GM21723 (cell line): Measurements from ENCODE around the gene SLC8B1.

Experiments
- ATAC-seq: cut with Tn5 transposase; IDR thresholded peaks from one replicate; pipeline ENCODE4 v1.9.1; 2021; ENCODE audit warnings: mild to moderate bottlenecking, moderate library complexity; ENCODE audit not compliant: unreplicated experiment

SLC8B1 gene

DNA sequence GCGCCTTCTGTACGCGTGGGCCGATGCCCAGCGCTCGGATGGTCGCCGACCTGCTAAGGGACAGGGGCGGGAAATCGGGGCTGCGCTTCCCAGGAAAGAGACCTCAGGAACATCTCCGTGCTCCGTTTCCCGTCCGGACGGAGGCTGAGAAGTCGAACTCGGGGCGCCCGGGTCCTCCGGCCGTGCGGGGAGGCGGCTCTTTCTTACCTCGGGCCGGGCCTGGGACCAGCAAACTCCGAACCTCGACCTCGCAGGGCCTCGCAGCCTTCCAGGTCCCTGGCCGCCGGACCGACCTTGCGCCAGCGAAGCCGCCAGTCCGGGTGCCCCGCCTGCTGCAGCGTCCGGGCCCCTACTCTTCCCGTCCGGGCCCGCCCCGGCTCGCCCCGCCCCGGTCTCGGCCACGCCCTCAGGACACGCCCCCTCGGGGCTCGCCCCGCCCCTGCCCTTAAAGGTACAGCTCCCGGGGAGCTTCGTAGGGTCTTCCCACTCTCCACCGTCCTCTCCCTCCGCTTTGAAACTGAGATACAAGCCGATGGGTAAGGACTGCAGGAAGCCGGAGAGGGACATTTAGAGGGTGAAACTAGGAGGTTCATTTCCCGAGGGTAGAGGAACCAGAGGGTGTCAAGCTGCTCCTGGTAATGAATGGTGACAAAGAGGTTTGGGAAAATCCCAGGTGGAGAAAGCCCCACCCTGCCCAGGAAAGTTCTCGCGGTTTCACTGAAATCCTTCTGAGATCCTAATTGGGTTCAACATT is at the start of gene SLC8B1:
Gene SLC8B1, minus strand, starts transcription at position 324 of the 754 bp plus-strand sequence. CDS start 2,231 bp downstream, outside the sequence.
- ATAC-seq: peak; percentile 93

DNA sequence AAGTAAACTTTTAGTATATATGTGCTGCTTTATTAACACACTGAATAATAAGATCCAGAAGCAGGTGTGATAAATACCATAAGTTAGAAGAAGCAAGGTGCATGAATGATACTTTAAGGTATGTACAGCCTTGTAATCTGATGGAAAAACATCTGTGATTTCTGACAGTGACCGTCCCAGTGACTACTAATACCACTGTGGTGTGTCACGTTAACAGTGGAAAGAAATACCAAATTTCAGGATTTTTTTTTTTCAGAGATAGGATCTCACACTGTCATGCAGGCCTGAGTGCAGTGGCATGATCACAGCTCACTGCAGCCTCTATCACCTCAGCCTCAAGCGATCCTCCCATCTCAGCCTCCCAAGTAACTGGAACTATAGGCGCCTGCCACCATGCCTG is 47.3 kb upstream of the SLC8B1 start:
- ATAC-seq: no peak

DNA sequence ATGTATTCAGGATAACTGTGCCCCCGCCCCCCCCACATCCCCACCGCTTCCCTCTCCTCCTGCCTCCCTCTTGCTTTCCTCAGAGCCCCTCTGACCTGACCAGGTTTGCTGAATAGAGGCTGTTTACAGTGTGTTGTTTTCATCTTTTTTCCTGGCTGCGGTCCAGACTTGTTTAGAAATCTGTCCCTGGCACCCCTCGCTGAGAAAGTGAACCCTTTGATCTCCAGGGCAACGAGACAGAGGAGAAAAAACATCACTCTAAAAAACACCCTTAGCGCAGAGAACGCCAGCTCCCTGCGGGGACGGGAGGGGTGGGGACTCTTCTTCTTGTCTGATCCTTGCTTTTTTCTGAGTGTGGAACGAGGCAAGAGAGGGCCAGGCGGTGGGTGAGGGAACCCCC is 46.3 kb upstream of the SLC8B1 start:
- ATAC-seq: no peak

DNA sequence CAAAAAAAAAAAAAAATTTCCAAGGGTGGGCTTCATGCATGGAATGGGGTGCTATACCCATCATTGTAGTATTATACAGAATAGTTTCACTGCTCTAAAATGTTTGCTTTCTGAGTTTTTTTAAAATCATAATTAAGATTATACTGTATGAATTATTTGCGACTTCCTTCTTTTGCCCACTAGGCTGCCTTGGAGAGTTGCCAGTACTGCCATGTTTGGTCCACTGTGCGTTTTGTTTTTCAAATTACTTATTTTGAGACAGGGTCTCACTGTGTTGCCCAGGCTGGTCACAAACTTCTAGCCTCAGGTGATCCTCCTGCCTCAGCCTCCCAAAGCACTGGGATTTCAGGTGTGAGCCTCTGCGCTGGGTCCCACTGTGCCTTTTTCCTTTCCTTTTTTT is 43.4 kb upstream of the SLC8B1 start:
- no peak for ATAC-seq

DNA sequence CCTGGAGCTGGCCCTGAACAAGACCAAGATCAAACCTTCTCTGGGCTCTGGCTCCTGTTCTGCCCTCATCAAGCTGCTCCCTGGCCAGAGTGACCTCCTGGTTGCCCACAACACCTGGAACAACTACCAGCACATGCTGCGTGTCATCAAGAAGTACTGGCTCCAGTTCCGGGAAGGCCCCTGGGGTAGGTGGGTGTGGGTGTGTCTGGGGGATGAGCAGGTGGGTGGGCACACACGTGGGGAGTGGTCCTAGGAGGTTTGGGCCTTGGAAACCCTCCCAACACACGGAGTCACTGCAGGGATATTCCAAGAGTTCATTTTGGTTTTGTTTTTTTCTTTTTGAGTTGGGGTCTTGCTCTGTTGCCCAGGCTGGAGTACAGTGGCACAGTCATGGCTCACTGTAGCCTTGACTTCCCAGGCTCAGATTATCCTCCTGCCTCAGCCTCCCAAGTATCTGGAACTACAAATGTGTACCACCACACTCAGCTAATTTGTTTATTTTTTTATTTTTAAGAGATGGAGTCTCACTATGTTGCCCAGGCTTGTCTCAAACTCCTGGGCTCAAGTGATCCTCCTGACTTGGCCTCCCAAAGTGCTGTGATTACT is 40.0 kb upstream of the SLC8B1 start:
- no peak for ATAC-seq

DNA sequence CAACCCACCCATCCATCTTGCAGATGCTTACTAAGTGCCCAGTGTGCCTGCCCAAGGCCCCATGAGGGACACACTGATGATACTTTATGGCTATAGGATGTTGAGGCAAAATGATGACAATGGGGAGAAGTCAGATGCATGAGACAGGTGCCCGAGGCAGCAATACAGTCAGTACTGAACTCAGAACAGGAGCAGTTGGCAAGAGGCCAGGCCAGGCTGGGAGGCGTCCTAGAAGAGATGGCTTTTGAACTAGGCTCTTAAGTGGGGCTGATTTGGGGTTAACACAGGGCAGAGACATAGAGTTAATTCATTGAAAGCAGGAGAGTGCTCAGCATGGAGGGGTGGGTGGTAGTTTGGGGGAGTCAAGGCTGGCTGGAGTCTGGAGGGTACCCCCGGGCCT is 39.1 kb upstream of the SLC8B1 start:
- ATAC-seq: no peak

DNA sequence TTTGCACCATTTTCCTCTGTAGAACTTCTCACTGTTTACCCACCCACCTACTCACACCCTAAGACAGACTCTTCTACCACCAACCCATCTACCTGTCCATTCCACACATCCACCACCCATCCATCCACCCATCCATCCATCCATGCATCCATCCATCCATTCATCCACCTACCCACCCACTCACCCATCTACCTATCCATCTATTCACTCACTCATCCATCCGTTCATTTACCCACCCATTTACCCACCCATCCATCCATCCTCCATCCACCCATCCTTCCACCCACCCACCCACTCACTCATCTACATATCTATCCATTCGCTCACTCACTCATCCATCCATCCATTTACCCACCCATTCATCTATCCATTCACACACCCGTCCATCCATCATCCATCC is 38.5 kb upstream of the SLC8B1 start:
- ATAC-seq: no peak

DNA sequence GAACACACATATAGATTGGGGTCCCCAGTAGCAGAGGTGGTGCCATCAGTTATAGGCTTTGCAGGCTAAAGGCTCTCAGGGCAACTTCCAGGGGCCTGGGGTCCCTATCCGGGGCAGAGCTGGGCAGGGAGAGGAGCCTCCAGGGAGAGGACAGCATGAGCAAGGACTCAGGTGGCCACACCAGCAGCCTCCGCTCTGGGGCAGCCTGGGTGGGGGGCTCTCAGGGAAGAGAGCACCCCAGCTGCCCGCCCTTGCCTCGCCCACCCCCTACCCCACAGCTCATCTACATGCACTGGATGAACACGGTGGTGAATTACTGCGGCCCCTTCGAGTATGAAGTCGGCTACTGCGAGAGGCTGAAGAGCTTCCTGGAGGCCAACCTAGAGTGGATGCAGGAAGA is 37.5 kb upstream of the SLC8B1 start:
- no peak for ATAC-seq

DNA sequence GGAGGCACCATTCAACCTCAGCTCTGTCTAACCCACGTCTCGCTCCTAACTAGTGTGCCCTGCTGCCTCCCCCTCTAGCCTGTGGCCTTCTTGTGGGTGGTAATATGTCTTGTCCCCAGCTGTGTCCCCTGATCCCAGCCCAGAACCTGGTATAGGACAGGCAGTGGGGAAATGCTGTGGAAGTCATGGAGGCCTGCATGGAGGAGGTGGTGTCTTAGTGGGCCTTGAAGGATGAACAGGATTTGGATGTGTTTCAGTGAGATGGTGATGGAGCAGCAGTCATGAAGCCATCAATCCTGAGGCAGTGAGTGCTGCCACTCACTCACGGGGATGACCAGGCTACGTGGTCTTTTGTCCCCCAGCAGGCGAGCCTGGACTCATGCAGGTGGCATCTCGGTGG is 36.9 kb upstream of the SLC8B1 start:
- no peak for ATAC-seq

DNA sequence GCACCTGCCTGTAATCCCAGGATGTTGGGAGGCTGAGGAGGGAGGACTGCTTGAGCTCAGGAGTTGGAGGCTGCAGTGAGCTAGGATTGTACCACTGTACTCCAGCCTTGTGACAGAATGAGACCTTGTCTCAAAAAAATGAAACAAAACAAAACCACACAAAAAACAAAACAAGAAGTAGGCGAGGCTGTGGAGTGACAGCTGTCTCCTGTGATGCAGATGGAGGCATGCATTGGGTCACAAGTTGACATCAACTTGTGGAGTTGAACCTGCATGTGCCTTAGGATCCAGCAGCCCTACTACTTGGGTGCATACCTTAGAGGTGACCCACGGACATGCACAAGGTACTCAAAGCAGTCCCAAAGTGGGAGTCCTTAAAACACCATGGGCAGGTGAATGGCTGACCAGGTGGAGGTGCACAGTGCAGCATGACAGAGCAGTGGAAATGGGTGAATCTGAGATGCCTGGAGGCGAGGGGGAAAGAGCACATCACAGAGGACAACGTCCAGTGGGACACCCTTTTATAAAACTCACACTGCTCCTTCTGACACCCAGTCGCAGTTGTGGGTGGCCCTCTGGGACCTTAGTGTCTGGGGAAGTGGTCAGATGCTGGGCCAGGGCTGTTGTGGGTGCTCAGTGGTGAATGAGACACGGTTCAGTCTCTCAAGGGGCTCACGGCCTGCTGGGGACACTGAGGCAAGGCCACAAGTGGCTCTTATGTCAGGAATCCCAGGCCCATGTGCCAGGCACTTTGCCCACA is 36.2 kb upstream of the SLC8B1 start:
- no peak for ATAC-seq

DNA sequence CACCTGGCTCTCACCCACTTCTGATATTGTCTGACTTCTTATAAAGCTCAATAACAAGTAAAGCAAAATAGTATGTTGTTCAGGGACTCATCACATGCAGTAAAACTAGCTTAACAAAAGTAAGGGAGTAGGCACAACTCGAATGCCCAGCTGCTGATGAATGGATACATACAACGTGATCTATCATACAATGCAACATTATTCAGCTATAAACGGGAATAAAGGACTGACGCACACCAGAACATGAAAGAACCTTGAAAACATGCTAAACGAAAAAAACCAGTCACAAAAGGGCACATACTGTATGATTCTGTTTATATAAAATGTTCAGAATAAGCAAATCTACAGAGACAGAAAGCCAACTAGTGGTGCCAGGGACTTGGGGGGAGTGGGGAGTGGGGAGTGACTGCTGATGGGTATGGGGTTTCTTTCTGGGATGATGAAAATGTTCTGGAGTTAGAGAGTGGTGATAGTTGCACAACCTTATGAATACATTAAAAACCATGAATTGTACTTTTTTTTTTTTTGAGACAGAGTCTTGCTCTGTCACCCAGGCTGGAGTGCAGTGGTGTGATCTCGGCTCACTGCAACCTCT is 34.6 kb upstream of the SLC8B1 start:
- no peak for ATAC-seq

DNA sequence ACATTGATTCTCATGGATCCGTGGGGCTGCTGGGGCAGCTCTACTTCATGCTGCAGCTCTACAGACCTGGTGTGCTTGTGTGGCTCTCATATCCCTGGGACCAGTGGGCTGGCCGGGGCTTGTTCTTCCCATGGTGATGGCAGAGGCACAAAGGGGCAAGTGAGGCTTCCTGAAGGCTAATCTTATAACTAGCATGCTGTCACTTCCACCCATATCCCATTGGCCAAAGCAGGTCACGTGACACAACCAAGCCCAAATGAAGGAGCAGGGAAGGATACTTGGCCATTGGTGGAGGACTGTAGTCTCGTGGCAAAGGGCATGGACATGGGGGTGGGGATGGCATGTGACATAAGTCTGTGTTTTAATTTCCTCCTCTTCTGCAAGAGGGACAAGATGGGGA is 33.4 kb upstream of the SLC8B1 start:
- no peak for ATAC-seq

DNA sequence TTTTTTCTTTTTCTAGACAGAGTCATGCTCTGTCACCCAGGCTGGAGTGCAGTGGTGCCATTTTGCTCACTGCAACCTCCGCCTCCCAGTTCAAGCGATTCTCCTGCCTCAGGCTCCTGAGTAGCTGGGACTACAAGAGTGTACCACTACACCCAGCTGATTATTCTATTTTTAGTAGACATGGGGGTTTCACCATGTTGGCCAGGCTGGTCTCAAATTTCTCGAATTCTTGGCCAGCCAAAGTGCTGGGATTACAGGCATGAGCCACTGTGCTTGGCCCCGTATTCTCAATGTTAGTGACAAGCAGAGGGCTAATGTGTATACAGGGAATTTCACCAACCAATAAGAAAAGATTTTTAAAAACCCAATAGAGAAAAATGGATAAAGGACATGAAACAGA is 31.9 kb upstream of the SLC8B1 start:
- ATAC-seq: no peak

DNA sequence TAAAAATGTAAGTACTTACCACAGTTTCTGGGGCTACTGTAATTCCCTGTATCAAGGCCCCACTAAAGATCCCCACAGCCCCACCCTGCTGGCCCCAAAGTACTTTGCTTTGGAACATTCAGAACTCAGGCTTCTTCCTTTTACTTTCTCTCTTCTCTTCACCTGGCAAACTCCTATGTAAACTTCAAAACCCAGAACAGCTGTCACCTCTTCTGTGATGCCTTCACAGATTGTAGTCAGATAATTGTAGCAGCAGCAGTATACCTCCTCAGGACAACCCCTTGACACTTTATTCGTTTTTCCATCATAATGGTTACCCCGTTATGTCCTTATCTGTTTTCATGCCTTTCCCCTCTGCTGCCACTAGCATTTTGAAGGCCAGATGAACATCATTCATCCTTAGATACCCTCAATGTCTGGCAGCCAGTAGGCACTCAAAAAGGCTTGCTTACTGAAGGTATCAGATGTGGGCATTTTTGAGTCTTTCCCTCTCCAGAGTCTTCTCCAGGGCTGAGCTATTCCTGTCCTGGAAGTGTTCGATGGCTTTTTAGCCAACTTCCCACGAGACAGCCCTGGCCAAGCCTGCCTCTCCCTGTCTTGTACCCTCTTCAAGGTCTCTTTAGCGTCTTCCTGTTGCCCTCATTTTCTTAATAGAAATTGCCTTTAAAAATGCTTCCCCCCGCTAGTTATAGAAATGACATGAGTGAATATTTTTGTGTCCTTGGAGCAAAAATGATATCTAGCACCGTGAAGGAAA is 30.9 kb upstream of the SLC8B1 start:
- ATAC-seq: no peak

DNA sequence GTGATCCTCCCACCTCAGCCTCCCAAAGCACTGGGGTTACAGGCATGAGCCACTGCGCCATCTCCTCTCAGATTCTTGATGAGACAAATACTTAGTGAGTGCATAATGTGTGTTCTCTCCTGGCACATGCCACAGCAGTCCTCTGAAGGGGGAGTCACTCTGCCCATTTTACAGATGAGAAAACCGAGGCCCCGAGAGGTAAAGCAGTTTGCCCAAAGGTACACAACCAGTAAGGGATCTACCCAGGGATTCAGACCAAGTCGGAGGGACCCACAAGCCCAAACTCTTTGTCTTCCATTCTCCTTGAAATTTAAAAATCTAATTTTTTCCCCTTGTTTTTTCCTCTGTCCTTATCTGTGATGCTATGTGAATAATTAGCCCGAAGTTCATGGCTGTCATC is 29.8 kb upstream of the SLC8B1 start:
- ATAC-seq: no peak

DNA sequence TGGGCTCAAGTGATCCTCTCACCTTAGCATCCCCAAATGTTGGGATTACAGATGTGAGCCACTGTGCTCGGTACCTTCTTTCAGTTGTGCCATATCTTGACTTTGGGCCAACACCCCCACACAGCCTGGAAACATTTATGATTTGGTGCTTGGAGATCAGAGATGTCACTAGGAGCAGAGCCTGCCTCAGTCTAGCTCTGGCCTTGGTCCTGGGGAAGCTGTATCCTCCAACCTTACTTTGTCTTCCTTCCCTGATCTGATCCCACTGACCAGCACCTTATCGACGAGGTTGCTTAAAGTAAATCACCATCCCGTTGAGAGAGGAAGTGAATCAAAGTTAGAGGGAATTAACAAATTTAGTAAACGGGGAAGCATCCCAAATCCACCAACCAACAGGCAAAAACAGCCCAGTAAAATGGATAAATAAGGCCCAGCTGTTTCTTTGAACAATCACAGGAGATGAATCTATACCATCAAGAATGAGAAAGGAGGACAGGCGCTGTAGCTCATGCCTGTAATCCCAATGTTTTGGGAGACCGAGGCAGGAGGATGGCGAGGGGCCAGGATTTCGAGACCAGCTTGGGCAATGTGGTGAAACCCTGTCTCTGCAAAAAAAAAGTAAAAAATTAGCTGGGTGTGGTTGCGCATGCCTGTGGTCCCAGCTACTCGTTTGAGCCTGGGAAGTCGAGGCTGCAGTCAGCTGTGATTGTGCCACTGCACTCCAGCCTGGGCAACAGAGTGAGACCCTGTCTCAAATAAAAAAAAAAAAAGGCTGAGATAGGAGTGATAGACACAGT is 26.9 kb upstream of the SLC8B1 start:
- ATAC-seq: no peak

DNA sequence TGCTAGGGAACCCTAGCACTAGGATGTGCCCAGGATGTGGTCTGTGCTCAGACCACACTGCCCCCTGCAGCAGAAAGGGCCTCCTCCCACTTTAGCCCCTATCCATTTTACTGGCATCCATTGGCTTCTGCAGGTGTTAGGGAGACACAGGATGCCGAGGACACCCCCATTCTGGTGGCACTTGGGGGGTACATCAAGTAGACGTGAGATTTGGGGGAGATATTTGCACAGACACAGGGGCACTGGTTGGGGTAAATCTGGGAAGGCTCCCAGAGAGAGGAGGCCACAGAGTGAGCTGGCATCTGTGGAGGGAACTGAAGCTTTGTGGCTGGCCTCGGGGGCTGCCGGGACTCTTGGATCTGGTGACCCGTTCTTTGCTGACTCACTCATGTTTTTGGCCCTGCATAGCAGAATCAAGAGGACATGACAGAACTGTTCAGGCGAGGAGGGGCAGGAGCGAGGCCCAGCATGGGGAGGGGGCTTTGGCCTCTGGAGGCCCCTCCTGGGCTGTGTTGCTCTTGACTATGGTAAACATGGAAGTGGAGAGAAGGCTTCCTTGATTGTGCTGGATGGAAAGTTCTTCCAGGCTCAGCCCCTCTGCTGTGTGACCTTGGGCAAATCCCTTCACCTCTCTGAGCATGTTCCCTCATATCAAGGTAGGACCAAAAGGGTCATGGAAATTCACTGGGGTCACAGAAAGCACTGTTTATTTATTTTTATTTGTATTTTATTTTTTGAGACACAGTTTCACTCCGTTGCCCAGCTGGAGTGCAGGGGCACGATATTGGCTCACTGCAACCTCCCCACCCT is 25.2 kb upstream of the SLC8B1 start:
- ATAC-seq: no peak

DNA sequence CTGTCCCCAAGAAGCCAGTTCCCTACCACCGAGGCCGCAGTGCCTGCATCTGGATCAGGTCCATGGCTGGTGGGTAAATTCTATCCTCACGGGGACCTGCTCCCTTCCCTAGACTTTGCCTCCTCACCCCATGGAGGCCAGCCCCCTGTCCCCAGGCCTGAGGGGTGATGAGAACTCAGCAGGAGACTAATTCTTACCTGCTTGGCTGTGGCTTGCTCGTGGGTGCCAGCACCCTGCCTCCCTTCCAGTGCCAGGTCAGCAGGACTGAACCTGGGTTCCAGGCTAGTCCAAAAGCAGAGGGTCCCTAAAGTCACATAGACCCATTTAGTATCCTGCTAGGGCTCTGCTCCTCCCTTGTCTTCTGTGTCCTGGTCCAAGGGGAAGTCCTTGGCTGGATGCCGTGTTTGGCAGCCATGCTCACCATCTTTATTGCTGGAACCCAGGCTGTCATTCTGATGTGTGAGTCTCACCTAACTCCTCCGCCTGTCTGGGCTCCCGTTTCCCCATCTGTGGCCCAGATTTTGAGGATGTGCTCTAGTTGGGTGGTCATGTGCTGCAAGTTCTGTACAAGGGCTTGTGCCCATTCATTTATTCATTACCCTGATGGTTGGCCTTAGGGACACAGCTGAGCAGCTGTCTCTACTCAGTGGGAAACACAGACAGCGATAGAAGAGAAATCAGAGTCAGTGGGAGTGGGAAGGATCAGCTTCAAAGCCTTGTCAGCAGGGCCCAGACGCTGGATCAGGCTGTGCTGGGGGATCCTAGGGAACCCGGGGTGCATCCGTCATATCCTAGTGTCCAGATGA is 24.4 kb upstream of the SLC8B1 start:
- peak; percentile 8 for ATAC-seq
